ENCODE data around the gene MAPK4.

MAPK4 gene

GRCh38 chr18:50722311-50722710 is 162.4 kb downstream of the MAPK4 start:
- FAIRE-seq: no peak

- no peak for FAIRE-seq
Measured at GRCh38 chr18:50724751-50725151, 164.9 kb downstream of the MAPK4 start.

- no peak for FAIRE-seq
Measured at GRCh38 chr18:50726960-50727589, 167.2 kb downstream of the MAPK4 start.

DNA sequence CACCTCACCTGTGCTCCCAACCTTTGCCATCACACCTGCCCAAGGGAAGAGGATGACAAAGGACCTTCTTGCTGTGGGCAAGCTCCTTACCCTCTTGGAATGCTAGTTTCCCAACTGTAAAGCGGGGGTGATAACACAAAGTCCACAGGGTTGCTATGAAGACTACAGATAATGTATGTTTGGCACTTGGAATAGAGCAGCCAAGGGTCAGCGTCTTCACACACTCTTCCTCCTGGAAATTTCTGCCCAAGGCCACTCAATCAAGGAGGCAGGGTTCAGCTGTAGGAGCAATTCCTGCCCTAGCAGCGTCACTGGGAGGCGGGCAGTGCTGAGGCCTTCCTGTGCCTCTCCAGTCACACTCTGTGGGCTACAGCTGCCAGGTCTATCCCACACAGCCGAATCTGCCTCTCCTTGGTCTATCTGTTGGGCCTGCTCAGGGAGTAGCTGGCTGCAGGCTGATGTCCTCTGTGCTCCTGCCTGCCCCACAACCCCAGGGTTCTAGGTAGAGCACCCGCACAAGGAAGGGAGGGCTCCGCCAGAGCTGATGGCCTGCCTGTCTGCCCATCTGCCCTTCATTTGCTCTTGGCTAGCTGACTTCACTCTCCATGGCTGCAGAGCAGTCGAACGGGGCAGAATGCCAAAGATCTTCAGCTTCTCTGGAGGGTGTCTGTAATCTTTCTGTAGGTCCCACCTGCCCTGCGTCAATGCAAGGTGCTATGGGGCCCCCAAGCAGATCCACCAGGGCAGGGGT is 168.0 kb downstream of the MAPK4 start:
- no peak for FAIRE-seq

DNA sequence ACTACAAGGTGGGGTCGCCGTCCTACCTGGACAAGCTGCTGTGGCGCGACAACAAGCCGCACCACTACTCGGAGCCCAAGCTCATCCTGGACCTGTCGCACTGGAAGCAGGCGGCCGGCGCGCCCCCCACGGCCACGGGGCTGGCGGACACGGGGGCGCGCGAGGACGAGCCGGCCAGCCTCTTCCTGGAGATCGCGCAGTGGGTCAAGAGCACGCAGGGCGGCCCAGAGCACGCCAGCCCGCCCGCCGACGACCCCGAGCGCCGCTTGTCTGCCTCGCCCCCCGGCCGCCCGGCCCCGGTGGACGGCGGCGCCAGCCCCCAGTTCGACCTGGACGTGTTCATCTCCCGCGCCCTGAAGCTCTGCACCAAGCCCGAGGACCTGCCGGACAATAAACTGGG is 169.5 kb downstream of the MAPK4 start:
- FAIRE-seq: no peak

- no peak for FAIRE-seq
Measured at GRCh38 chr18:50729986-50730385, 170.1 kb downstream of the MAPK4 start.

DNA sequence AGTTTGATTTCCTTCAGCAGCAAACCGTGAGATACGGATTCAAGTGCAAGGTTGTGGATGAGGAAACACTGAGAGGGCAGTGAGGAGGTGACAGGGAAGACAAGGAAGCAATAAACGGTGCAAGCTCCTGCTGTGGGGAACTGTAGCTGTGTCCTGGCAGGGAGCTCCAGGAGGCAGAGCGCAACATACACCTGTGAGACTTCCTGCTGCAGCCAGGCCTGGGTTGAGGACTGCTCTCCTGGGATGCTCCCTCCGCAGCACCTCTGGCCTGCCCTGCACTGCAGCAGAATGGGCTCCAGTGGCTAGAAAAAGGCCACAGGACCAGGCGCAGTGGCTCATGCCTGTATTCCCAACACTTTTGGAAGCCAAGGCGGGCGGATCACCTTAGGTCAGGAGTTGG is 174.5 kb downstream of the MAPK4 start:
- no peak for FAIRE-seq

DNA sequence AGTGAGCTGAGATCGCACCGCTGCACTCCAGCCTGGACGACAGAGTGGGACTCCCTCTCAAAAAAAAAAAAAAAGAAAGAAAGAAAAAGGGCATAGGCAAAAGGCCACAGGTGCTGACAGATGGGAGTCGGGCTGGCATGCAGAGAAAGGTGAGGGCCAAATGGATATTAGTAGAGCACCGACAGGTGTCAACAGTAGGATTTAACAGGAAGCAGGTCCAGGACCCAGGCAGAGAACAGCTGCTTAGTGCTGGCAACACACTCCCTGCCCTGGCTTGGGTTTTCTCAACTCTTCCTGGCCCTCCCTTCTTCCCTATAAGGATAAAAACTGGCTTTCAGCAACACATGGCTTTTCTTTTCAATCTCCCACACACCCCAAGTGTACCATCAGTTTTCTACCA is 175.0 kb downstream of the MAPK4 start:
- no peak for FAIRE-seq

DNA sequence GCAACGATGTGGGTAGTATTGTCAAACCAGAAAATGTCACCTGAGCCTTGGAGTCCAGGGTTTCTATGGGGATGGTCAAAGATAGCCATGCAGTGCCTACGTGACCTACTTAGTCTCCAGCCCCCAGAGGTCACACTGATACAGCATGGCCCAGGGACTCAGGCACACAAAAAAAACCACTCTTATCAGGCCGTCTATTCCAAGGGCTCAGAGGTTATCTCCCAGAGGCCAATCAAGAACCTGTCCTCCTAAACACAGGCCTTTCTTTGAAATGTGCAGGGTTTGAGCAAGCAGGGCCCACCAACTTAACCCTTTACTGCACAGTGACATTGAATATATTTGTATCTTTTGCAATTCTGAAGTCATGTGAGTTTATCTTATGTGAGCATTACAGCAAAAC is 177.2 kb downstream of the MAPK4 start:
- FAIRE-seq: no peak

DNA sequence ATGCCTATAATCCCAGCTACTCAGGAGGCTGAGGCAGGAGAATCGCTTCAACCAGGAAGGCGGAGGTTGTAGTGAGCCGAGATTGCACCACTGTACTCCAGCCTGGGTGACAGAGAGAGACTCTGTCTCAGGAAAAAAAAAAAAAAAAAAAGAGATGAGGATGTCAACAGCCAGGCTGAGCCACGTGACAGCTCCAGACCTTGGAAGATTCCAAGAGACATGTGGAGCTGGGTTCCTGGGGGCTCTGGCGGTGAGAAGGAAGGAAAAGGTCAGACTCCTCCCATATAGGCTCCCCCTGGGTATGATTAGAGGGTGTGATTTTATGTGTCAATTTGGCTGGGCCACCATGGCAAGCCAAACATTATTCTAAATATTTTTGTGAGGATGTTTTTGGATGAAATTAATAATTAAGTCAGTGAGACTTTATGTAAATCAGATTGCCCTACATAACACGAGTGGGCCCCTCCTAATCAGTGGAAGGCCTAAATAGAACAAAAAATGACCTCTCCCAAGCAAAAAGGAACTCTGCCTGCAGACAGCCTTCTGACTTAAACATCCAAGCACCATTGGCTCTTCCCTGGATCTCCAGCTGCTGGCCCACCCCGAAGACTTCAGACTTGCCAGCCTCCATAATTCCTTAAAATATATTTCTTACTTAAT is 178.3 kb downstream of the MAPK4 start:
- no peak for FAIRE-seq

GRCh38 chr18:50742952-50743351 is 183.1 kb downstream of the MAPK4 start:
- no peak for FAIRE-seq

- no peak for FAIRE-seq
Measured at GRCh38 chr18:50744253-50744652, 184.4 kb downstream of the MAPK4 start.

GRCh38 chr18:50745945-50746344 is 186.1 kb downstream of the MAPK4 start:
- FAIRE-seq: no peak

DNA sequence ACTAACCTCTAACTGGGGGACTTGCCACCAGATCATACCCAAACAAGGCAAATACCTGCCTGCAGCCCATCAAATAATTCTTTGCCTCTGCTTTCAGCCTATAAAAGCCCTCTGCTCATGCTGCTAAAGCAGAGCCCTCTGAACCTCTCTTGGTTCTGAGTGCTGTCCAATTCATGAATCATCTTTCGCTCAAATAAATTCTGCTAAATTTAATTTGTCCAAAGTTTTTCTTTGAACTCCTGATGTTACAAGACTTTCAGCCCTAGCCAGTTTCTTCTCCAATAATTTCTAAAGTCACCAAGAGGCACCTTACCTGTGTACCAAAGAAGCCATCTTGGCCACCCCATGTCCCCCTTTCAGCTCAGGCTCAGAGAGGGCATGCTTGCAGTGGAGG is 188.0 kb downstream of the MAPK4 start:
- no peak for FAIRE-seq

DNA sequence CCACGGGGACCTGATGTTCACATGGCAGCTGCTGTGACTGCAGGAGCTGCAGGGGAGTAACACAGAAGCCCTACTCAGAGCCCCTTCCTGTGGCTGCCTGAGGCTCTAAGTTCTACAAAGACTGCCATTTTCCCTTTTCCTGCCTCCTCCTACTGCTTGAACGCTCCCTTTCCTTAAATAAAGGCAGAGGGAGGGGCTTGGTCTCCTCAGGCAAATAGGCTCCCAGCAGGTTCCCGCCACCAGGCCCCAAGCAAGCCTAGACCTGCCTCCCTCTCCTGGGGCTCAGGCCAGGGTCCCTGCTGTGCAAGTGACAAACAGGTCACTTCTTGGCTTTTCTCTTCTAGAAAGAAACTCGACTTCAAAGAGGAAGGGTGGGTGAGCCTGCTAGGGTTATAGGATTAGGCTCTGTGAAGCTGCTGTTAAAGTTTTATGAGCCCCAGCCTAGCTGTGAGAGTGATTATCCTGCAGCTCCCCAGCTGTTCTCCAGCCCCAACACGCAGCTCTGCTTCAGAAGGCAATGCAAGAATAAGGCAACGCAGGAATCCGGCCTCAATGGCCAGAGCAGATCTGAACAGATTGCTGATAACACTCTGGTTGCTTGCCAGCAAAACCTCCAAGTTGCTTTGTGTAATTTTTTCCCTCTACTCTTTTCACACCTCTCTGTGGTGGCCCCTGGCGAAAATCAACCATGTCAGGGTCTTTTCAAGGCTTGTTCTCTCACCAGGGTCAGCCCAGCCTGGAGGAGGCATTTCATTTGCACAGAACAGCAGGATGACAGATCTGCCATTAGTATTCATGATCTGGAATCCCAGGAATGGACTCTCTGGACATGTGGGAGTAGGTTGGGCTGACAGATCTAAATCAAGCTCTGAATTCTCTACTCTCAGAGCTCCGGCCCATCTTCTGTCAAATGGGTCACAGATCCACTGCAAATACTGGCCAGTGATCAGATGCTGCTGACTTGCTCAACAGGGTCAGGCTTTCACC is 188.6 kb downstream of the MAPK4 start:
- FAIRE-seq: no peak

GRCh38 chr18:50749421-50749820 is 189.5 kb downstream of the MAPK4 start:
- FAIRE-seq: no peak

GRCh38 chr18:50749945-50750344 is 190.1 kb downstream of the MAPK4 start:
- no peak for FAIRE-seq

DNA sequence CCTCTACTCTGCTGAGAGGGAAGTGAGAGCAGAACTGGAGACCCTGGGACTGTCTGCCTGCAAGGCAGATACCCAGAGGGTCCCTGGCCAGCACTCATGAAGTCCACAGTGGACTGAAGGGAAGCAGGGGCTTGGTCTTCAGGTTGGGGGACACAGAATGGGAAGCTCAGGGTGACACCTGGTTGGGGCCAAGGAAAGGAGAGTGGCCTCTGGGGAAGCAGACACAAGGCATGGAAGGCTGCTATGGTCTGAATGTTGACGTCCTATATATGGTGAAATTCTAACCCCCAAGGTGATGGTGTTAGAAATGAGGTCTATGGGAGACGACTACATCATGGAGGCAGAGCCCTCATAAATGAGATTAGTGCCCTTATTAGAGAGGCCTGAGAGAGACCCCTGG is 190.7 kb downstream of the MAPK4 start:
- no peak for FAIRE-seq

GRCh38 chr18:50751490-50751889 is 191.6 kb downstream of the MAPK4 start:
- FAIRE-seq: no peak

DNA sequence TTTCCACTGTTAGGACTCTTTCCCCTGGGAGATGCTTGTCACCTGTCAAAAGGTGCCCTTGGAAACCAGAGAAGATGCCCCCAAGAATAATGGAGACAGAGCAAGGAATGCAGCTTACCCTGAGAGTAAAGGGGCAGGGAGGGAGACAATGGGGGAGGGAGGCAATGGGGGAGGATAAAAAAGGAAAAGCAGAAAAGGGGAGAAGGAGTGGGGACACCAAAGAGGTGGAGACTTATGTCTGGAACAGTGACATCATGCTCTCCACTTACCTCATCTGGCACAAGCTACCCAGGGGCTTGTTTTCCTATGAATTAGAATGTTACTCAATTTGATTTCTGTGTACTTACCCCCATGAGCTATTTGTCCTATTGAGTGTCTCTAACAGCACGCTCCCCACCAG is 192.1 kb downstream of the MAPK4 start:
- FAIRE-seq: no peak

- no peak for FAIRE-seq
Measured at GRCh38 chr18:50753311-50753710, 193.4 kb downstream of the MAPK4 start.

GRCh38 chr18:50754297-50754696 is 194.4 kb downstream of the MAPK4 start:
- FAIRE-seq: no peak

DNA sequence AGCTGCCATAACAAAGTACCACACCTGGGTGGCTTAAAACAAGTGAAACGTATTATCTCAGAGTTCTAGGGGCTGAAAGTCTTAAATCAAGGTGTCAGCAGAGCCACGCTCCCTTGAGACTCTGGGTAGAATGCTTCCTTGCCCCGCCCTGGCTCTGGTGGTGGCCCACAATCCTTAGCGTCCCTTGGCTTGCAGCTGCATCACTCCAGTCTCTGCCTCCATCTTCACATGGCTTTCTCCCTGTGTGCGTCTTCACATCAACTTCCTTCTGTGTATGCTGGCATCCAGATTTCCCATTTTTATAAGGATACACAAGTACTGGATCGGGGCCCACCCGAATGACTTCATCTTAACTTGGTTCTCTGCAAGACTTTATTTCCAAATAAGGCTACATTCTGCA is 197.5 kb downstream of the MAPK4 start:
- FAIRE-seq: no peak

Data from endometrium (tissue), 2 donors.